Measurements from ENCODE around the gene BTBD10. TPM values are rescaled to one million over a fixed set of nuclear protein-coding genes. Genes with fewer than 3 reads are reported as not detected.
"Not testable (repeated sequence)": the region's sequence is repeated elsewhere in the genome, so short reads cannot be mapped to it uniquely, and the experiment has no call there.

Gene BTBD10
- total RNA-seq, 1 experiment from 2014 or later, result 45.0 TPM

DNA sequence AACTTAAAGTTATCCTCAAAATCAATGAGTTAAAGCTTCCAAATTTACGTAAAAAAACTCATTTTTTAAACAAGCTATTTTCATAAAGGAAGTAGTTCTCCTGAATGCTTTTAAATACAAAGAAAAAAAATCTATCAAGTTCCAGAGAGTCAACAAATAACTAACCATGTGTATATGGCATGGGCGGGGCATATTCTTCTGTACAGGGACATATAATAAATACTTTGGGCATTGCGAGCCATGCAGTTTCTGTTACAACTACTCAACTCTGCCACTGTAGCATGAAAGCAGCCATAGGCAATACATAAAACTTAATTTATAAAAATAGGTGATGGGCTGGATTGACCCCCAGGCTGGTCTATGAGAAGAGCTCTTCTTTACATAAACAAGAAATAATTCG lies 57.8 kb downstream of the BTBD10 start:
- ChIA-PET POLR2A (no interaction called here), CTCF (interaction anchor here (0.6 kb wide), 1 partner anchor 264 kb away, joined by 3 read pairs; no protein-coding TSS in a partner anchor)
- Histone ChIP-seq H3K27me3 (replicated peaks; ENCODE audit: control insufficient read depth, insufficient read depth, low read length) (no peaks in the 10 kb centered on the region), H3K36me3 (ENCODE audit: control insufficient read depth, insufficient read depth, low read length) (0 out of 2 replicates have a peak, but pooled peaks cover 1% of the 10 kb centered on the region), H3K4me1 (peaks cover 12% of the 10 kb centered on the region; the same call in 1 of the 2 replicates), H3K9me3 (no peaks in the 10 kb centered on the region), H3K4me3 (ENCODE audit: low read depth, low read length) (no peak overlapping the region)
- H3K27me3 Mint-ChIP-seq (ENCODE audit: insufficient read depth, unreplicated experiment), result no peaks in the 10 kb centered on the region
- DNase-seq, result no peak
- BruUV-seq (replicated peaks), result no TSS peak
- TF ChIP-seq, protein P1, sequence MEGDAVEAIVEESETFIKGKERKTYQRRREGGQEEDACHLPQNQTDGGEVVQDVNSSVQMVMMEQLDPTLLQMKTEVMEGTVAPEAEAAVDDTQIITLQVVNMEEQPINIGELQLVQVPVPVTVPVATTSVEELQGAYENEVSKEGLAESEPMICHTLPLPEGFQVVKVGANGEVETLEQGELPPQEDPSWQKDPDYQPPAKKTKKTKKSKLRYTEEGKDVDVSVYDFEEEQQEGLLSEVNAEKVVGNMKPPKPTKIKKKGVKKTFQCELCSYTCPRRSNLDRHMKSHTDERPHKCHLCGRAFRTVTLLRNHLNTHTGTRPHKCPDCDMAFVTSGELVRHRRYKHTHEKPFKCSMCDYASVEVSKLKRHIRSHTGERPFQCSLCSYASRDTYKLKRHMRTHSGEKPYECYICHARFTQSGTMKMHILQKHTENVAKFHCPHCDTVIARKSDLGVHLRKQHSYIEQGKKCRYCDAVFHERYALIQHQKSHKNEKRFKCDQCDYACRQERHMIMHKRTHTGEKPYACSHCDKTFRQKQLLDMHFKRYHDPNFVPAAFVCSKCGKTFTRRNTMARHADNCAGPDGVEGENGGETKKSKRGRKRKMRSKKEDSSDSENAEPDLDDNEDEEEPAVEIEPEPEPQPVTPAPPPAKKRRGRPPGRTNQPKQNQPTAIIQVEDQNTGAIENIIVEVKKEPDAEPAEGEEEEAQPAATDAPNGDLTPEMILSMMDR (IDR thresholded peaks at IDR 0.05; ENCODE audit: insufficient read depth in 1 of 2, low read depth in 1 of 2, low read length in 1 of 2, severe bottlenecking in 1 of 2, unreplicated experiment in 1 of 2), result no peak
- intact Hi-C loops (cut with micrococcal nuclease; ENCODE audit: unreplicated experiment), result loop anchor here (10.0 kb wide), 1 partner anchor 60 kb away; the partner anchor contains the start of gene BTBD10
- no peaks in the 10 kb centered on the region for H3K4me1 Mint-ChIP-seq (ENCODE audit: low read depth, unreplicated experiment)
- no peak overlapping the region for H3K4me3 Mint-ChIP-seq (ENCODE audit: unreplicated experiment)
- no peak overlapping the region for H3K27ac Mint-ChIP-seq (ENCODE audit: unreplicated experiment)
- peaks cover 10% of the 10 kb centered on the region for H3K9me3 Mint-ChIP-seq (ENCODE audit: unreplicated experiment)
- H3K36me3 Mint-ChIP-seq (ENCODE audit: insufficient read depth, unreplicated experiment), result peaks cover 25% of the 10 kb centered on the region

DNA sequence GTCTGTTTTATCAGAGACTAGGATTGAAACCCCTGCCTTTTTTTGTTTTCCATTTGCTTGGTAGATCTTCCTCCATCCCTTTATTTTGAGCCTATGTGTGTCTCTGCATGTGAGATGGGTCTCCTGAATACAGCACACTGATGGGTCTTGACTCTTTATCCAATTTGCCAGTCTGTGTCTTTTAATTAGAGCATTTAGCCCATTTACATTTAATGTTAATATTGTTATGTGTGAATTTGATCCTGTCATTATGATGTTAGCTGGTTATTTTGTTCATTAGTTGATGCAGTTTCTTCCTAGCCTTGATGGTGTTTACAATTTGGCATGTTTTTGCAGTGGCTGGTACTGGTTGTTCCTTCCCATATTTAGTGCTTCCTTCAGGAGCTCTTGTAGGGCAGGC lies 64.7 kb downstream of the BTBD10 start:
- H3K27me3 Mint-ChIP-seq (ENCODE audit: insufficient read depth, unreplicated experiment); H3K27ac Mint-ChIP-seq (ENCODE audit: unreplicated experiment); DNase-seq; H3K27me3 ChIP-seq (replicated peaks; ENCODE audit: control insufficient read depth, insufficient read depth, low read length); POLR2A ChIA-PET; H3K4me3 ChIP-seq (ENCODE audit: low read depth, low read length); H3K9me3 ChIP-seq; H3K36me3 ChIP-seq (ENCODE audit: control insufficient read depth, insufficient read depth, low read length); intact Hi-C loops (cut with micrococcal nuclease; ENCODE audit: unreplicated experiment); H3K4me1 ChIP-seq; H3K4me1 Mint-ChIP-seq (ENCODE audit: low read depth, unreplicated experiment); H3K4me3 Mint-ChIP-seq (ENCODE audit: unreplicated experiment); BruUV-seq (replicated peaks); CTCF ChIA-PET: not testable (repeated sequence)
- H3K9me3 Mint-ChIP-seq (ENCODE audit: unreplicated experiment), result peaks cover 29% of the 10 kb centered on the region
- peaks cover 43% of the 10 kb centered on the region for H3K36me3 Mint-ChIP-seq (ENCODE audit: insufficient read depth, unreplicated experiment)

DNA sequence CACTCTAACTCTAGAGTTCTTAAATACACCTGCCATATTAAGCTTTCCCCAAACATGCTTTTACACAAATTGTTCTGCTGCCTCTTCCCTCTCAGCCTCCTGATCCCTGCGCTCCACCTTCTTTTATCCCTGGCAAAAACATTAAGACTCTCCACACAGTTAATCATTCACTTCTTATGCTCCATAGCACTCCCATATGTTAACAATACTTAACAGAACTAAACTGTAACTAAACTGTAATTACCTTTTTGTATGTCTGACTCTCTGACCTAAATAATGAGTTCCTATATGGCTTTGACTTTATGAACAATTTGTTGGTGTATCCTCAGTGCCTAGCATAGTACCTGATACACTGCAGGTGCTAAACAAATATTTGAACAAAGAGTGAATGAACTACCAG lies 71.8 kb downstream of the BTBD10 start:
- Mint-ChIP-seq H3K9me3 (ENCODE audit: unreplicated experiment) (no peaks in the 10 kb centered on the region), H3K4me1 (ENCODE audit: low read depth, unreplicated experiment) (peaks cover 7% of the 10 kb centered on the region), H3K36me3 (ENCODE audit: insufficient read depth, unreplicated experiment) (peaks cover 23% of the 10 kb centered on the region), H3K4me3 (ENCODE audit: unreplicated experiment) (no peak overlapping the region), H3K27me3 (ENCODE audit: insufficient read depth, unreplicated experiment) (no peaks in the 10 kb centered on the region), H3K27ac (ENCODE audit: unreplicated experiment) (no peak overlapping the region)
- BruUV-seq (replicated peaks), result no TSS peak
- TF ChIP-seq, protein P1 (IDR thresholded peaks at IDR 0.05; ENCODE audit: insufficient read depth in 1 of 2, low read depth in 1 of 2, low read length in 1 of 2, severe bottlenecking in 1 of 2, unreplicated experiment in 1 of 2), result no peak
- H3K4me1 ChIP-seq, result no peaks in the 10 kb centered on the region
- intact Hi-C loops (cut with micrococcal nuclease; ENCODE audit: unreplicated experiment), result no loop called here
- DNase-seq, result no peak
- peaks cover 2% of the 10 kb centered on the region for H3K36me3 ChIP-seq (ENCODE audit: control insufficient read depth, insufficient read depth, low read length)
- H3K27me3 ChIP-seq (replicated peaks; ENCODE audit: control insufficient read depth, insufficient read depth, low read length), result no peaks in the 10 kb centered on the region
- no peaks in the 10 kb centered on the region for H3K9me3 ChIP-seq
- ChIA-PET CTCF (no interaction called here), POLR2A (no interaction called here)
- H3K4me3 ChIP-seq (ENCODE audit: low read depth, low read length), result no peak overlapping the region

DNA sequence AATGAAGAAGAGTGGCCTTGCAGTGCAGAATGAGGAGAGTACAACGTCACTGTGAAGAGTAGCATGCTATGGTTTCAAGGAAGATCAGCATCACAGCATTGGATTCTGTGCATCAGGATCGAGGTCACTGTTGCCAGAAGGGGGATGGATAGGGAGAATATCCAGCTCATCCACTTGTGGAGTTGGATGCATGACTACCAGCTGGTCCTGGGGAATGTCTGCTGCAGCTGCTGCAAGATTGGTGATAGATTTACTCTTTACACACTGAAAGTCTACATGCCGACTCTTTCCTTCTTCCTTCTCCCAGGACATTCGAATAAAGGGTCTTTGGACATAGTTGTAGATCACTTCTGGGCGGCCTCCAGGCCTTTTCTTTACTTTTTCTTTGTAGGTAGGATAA lies 74.3 kb downstream of the BTBD10 start:
- no peak overlapping the region for H3K4me3 ChIP-seq (ENCODE audit: low read depth, low read length)
- no TSS peak for BruUV-seq (replicated peaks)
- Mint-ChIP-seq H3K27me3 (ENCODE audit: insufficient read depth, unreplicated experiment) (no peaks in the 10 kb centered on the region), H3K36me3 (ENCODE audit: insufficient read depth, unreplicated experiment) (peaks cover 23% of the 10 kb centered on the region), H3K9me3 (ENCODE audit: unreplicated experiment) (no peaks in the 10 kb centered on the region), H3K4me3 (ENCODE audit: unreplicated experiment) (no peak overlapping the region), H3K4me1 (ENCODE audit: low read depth, unreplicated experiment) (peaks cover 7% of the 10 kb centered on the region), H3K27ac (ENCODE audit: unreplicated experiment) (no peak overlapping the region)
- H3K36me3 ChIP-seq (ENCODE audit: control insufficient read depth, insufficient read depth, low read length), result peaks cover 2% of the 10 kb centered on the region
- POLR2A ChIA-PET, result no interaction called here
- TF ChIP-seq, protein P1 (IDR thresholded peaks at IDR 0.05; ENCODE audit: insufficient read depth in 1 of 2, low read depth in 1 of 2, low read length in 1 of 2, severe bottlenecking in 1 of 2, unreplicated experiment in 1 of 2), result no peak
- no peak for DNase-seq
- no peaks in the 10 kb centered on the region for H3K9me3 ChIP-seq
- H3K4me1 ChIP-seq, result no peaks in the 10 kb centered on the region
- CTCF ChIA-PET, result no interaction called here
- intact Hi-C loops (cut with micrococcal nuclease; ENCODE audit: unreplicated experiment), result no loop called here
- no peaks in the 10 kb centered on the region for H3K27me3 ChIP-seq (replicated peaks; ENCODE audit: control insufficient read depth, insufficient read depth, low read length)
